Ishikawa (cell line): ENCODE data around the gene TRERF1.

Experiments used
- CEBPB ChIP-seq: IDR thresholded peaks from 2 replicates; pipeline ENCODE4 v1.6.1; 2012
- CREB1 ChIP-seq: IDR thresholded peaks from 2 replicates; pipeline ENCODE4 v1.6.1; 2012; ENCODE audit warnings: low read depth
- EGR1 ChIP-seq: IDR thresholded peaks from 2 replicates; pipeline ENCODE4 v1.6.1; 2012
- EP300 ChIP-seq: IDR thresholded peaks from 2 replicates; pipeline ENCODE4 v1.6.1; 2012; ENCODE audit warnings: borderline replicate concordance
- FOXM1 ChIP-seq: IDR thresholded peaks from 2 replicates; pipeline ENCODE4 v1.6.1; 2012; ENCODE audit warnings: low read depth, borderline replicate concordance
- MAX ChIP-seq: IDR thresholded peaks from 2 replicates; pipeline ENCODE4 v1.6.1; 2012
- NFIC ChIP-seq: IDR thresholded peaks from 2 replicates; pipeline ENCODE4 v1.6.1; 2012
- RAD21 ChIP-seq: IDR thresholded peaks from 2 replicates; pipeline ENCODE4 v1.6.1; 2012; ENCODE audit warnings: low read depth
- REST ChIP-seq: IDR thresholded peaks from 2 replicates; pipeline ENCODE4 v1.6.1; 2012; ENCODE audit warnings: low read depth, mild to moderate bottlenecking
- TAF1 ChIP-seq: IDR thresholded peaks from 2 replicates; pipeline ENCODE4 v1.6.1; 2012; ENCODE audit warnings: low read depth, mild to moderate bottlenecking
- TCF12 ChIP-seq: IDR thresholded peaks from 2 replicates; pipeline ENCODE4 v1.6.1; 2012; ENCODE audit warnings: low read depth
- TEAD4 ChIP-seq: IDR thresholded peaks from 2 replicates; pipeline ENCODE4 v1.6.1; 2012
- USF1 ChIP-seq: IDR thresholded peaks from 2 replicates; pipeline ENCODE4 v1.6.1; 2012
- YY1 ChIP-seq: IDR thresholded peaks from 2 replicates; pipeline ENCODE4 v1.6.1; 2012; ENCODE audit warnings: low read depth
- ZBTB7A ChIP-seq: IDR thresholded peaks from 2 replicates; pipeline ENCODE4 v1.6.1; 2012; ENCODE audit warnings: low read depth

The TRERF1 gene

GRCh38 chr6:42448927-42449659 lies 2.6 kb downstream of the TRERF1 start:
- TF ChIP-seq FOXM1 (no peak), USF1 (no peak), RAD21 (no peak), MAX (no peak), TCF12 (no peak), CEBPB (no peak), TEAD4 (no peak), ZBTB7A (no peak), EGR1 (no peak), NFIC (no peak), EP300 (no peak), REST (no peak), CREB1 (no peak), YY1 (no peak), TAF1 (no peak)

- TF ChIP-seq TCF12 (no peak), NFIC (no peak), EP300 (no peak)
Measured at GRCh38 chr6:42448391-42448790, 3.3 kb downstream of the TRERF1 start.

- TF ChIP-seq FOXM1 (no peak), TEAD4 (no peak), TAF1 (no peak), TCF12 (no peak), ZBTB7A (no peak), RAD21 (no peak), USF1 (no peak)
Measured at GRCh38 chr6:42446996-42447395, 4.7 kb downstream of the TRERF1 start.

GRCh38 chr6:42446370-42446769 lies 5.4 kb downstream of the TRERF1 start:
- TF ChIP-seq TEAD4 (no peak), CREB1 (no peak), EP300 (no peak), TAF1 (no peak), CEBPB (no peak), ZBTB7A (no peak), YY1 (no peak), MAX (no peak), FOXM1 (no peak), NFIC (no peak), EGR1 (no peak), TCF12 (no peak), USF1 (no peak)

GRCh38 chr6:42443312-42444060 lies 8.2 kb downstream of the TRERF1 start:
- TF ChIP-seq EP300 (no peak), CREB1 (no peak), NFIC (no peak), TCF12 (no peak), TEAD4 (no peak), MAX (no peak), FOXM1 (no peak), REST (no peak)
